ENCODE data around the gene ADAM12. TPM values are rescaled to one million over a fixed set of nuclear protein-coding genes. Genes with fewer than 3 reads are reported as not detected.

Gene ADAM12
- total and polyA plus RNA-seq, 2 of the 13 experiments (the other 11 are each of a cell fraction or from before 2014, with no cell fraction given) = not detected

GRCh38 chr10:126392068-126392467 lies 3.8 kb upstream of the ADAM12 start:
- in situ Hi-C loops (cut with HindIII; ENCODE audit: extremely low pct_ligation_motif_present, low pct_unique_long_range_greater_than_20kb) = loop anchor here (25.0 kb wide), 1 partner anchor 405 kb away; no protein-coding TSS in a partner anchor
- TF ChIP-seq CAMTA2 (CRISPR knock-in tag; IDR thresholded peaks at IDR 0.05; ENCODE audit: borderline replicate concordance) (no peak), ZBTB7B (CRISPR knock-in tag; IDR thresholded peaks at IDR 0.05) (no peak), NR2F6 (IDR thresholded peaks at IDR 0.05) (no peak), NR2F6 (CRISPR knock-in tag; IDR thresholded peaks at IDR 0.05) (no peak), ZNF383 (CRISPR knock-in tag; IDR thresholded peaks at IDR 0.05; ENCODE audit: borderline replicate concordance) (no peak), MBD4 (IDR thresholded peaks at IDR 0.05; ENCODE audit: borderline replicate concordance, low read length) (no peak), SP140L (CRISPR knock-in tag; IDR thresholded peaks at IDR 0.05; ENCODE audit: borderline replicate concordance) (no peak), SMARCE1 (IDR thresholded peaks at IDR 0.05; ENCODE audit: borderline replicate concordance) (no peak), POLR2A (IDR thresholded peaks at IDR 0.05; ENCODE audit: insufficient read depth in 1 of 2, low read depth in 2 of 2, low read length in 2 of 2) (no peak), ZNF362 (CRISPR knock-in tag; IDR thresholded peaks at IDR 0.05; ENCODE audit: borderline replicate concordance) (no peak), KMT2A (CRISPR knock-in tag; IDR thresholded peaks at IDR 0.05) (no peak), TFAP4 (IDR thresholded peaks at IDR 0.05; ENCODE audit: borderline replicate concordance, low read depth) (no peak), PLSCR1 (CRISPR knock-in tag; IDR thresholded peaks at IDR 0.05; ENCODE audit: borderline replicate concordance) (no peak), BCLAF1 (IDR thresholded peaks at IDR 0.05) (no peak), ZBTB25 (CRISPR knock-in tag; IDR thresholded peaks at IDR 0.05) (no peak), GATAD1 (CRISPR knock-in tag; IDR thresholded peaks at IDR 0.05) (no peak), KDM3A (CRISPR knock-in tag; IDR thresholded peaks at IDR 0.05; ENCODE audit: low read depth) (no peak), REXO4 (CRISPR knock-in tag; IDR thresholded peaks at IDR 0.05; ENCODE audit: borderline replicate concordance) (no peak)
- intact Hi-C loops (cut with micrococcal nuclease; ENCODE audit: unreplicated experiment) = no loop called here

More at GRCh38 chr10:126392068-126392467, 3.8 kb upstream of the ADAM12 start:
- no peak overlapping the region for H3K9ac ChIP-seq (ENCODE audit: insufficient read depth, low read depth, low read length)
- no TSS peak for BruUV-seq (replicated peaks)
- no peaks in the 10 kb centered on the region for H3K4me1 ChIP-seq (ENCODE audit: insufficient read depth, low read length)
- no peak overlapping the region for H3K27ac ChIP-seq (ENCODE audit: extremely low read length, insufficient read depth, low read length)
- no peaks in the 10 kb centered on the region for H3K9me3 ChIP-seq (ENCODE audit: low read length)
- ChIA-PET POLR2A (no interaction called here), CTCF (ENCODE audit: low intra/inter-chr PET ratio, low total read pairs) (no interaction called here)
- no peak overlapping the region for H3K4me3 ChIP-seq (replicated peaks in 1 of 3; ENCODE audit: insufficient read depth in 1 of 3, low read depth in 2 of 3, low read length in 3 of 3)
- no peaks in the 10 kb centered on the region for H4K20me1 ChIP-seq (ENCODE audit: insufficient read depth, low read length)
- H3K4me2 ChIP-seq (ENCODE audit: low read depth, low read length) = no peak overlapping the region
- H3K27me3 ChIP-seq (ENCODE audit: control insufficient read depth in 1 of 2, insufficient read depth in 2 of 2, low read length in 2 of 2) = peaks cover 0 to 18% of the 10 kb centered on the region in 2 experiments; a peak in 3 of 5 replicates
- ATAC-seq (no peak), FAIRE-seq (no peak), DNase-seq (ENCODE audit: low spot score) (no peak)
- H3K79me2 ChIP-seq (ENCODE audit: insufficient read depth, low read length) = no peaks in the 10 kb centered on the region
- no peaks in the 10 kb centered on the region for H3K36me3 ChIP-seq (replicated peaks in 1 of 2; ENCODE audit: control insufficient read depth in 1 of 2, insufficient read depth in 2 of 2, low read length in 2 of 2)
- 48% methylated on average over 6 of the region's 6 CpGs for whole genome bisulfite sequencing (ENCODE audit: low lambda C conversion rate)
- H2AFZ ChIP-seq (ENCODE audit: low read length) = no peak overlapping the region
